Measurements from ENCODE around the gene ACSL6.

ACSL6 gene

GRCh38 chr5:132011622-132012343 is at the start of gene ACSL6:
TSS of gene ACSL6 (minus strand) at chr5:132011658. CDS start at chr5:132011553, 105 bp downstream.
- H3K36me3 ChIP-seq (ENCODE audit: insufficient read depth, low read length): no peaks in the 10 kb centered on the region
- no peaks in the 10 kb centered on the region for H3K9me3 ChIP-seq (ENCODE audit: control insufficient read depth, insufficient read depth, low read length)
- H3K9ac ChIP-seq (ENCODE audit: low read depth, low read length): peak within 1 kb of the TSS; percentile 61; the same call in 1 of the 2 replicates
- no peaks in the 10 kb centered on the region for H3K4me1 ChIP-seq (ENCODE audit: insufficient read depth, low read length)

GRCh38 chr5:132060501-132061161 is 49.2 kb upstream of the ACSL6 start, which contains the start of gene IL3:
TSS of gene IL3 (plus strand) at chr5:132060655. CDS start at chr5:132060707, 52 bp downstream.
- H3K9ac ChIP-seq (ENCODE audit: low read depth, low read length): no peak within 1 kb of the TSS
- H3K4me1 ChIP-seq (ENCODE audit: insufficient read depth, low read length): peaks cover 6% of the 10 kb centered on the region
- H3K36me3 ChIP-seq (ENCODE audit: insufficient read depth, low read length): no peaks in the 10 kb centered on the region
- no peaks in the 10 kb centered on the region for H3K9me3 ChIP-seq (ENCODE audit: control insufficient read depth, insufficient read depth, low read length)

GRCh38 chr5:132059696-132060500 is 48.4 kb upstream of the ACSL6 start:
- H3K36me3 ChIP-seq (ENCODE audit: insufficient read depth, low read length): no peaks in the 10 kb centered on the region
- peaks cover 2% of the 10 kb centered on the region for H3K4me1 ChIP-seq (ENCODE audit: insufficient read depth, low read length)
- H3K9me3 ChIP-seq (ENCODE audit: control insufficient read depth, insufficient read depth, low read length): no peaks in the 10 kb centered on the region
- H3K9ac ChIP-seq (ENCODE audit: low read depth, low read length): no peak overlapping the region

- H3K36me3 ChIP-seq (ENCODE audit: insufficient read depth, low read length): no peaks in the 10 kb centered on the region
- no peak overlapping the region for H3K9ac ChIP-seq (ENCODE audit: low read depth, low read length)
- no peaks in the 10 kb centered on the region; the same call in 1 of the 2 replicates for H3K4me1 ChIP-seq (ENCODE audit: insufficient read depth, low read length)
Observed at GRCh38 chr5:132059043-132059695, 47.7 kb upstream of the ACSL6 start.

GRCh38 chr5:132058646-132059042 is 47.2 kb upstream of the ACSL6 start:
- Histone ChIP-seq H3K36me3 (ENCODE audit: insufficient read depth, low read length) (no peaks in the 10 kb centered on the region), H3K4me1 (ENCODE audit: insufficient read depth, low read length) (no peaks in the 10 kb centered on the region; the same call in 1 of the 2 replicates)

More at GRCh38 chr5:132059043-132059695, 47.7 kb upstream of the ACSL6 start:
- no peaks in the 10 kb centered on the region for H3K9me3 ChIP-seq (ENCODE audit: control insufficient read depth, insufficient read depth, low read length)

GRCh38 chr5:132057498-132058255 is 46.2 kb upstream of the ACSL6 start:
- Histone ChIP-seq H3K9ac (ENCODE audit: low read depth, low read length) (no peak overlapping the region), H3K36me3 (ENCODE audit: insufficient read depth, low read length) (no peaks in the 10 kb centered on the region), H3K4me1 (ENCODE audit: insufficient read depth, low read length) (no peaks in the 10 kb centered on the region; the same call in 1 of the 2 replicates), H3K9me3 (ENCODE audit: control insufficient read depth, insufficient read depth, low read length) (no peaks in the 10 kb centered on the region)

More at GRCh38 chr5:132058646-132059042, 47.2 kb upstream of the ACSL6 start:
- H3K9me3 ChIP-seq (ENCODE audit: control insufficient read depth, insufficient read depth, low read length): no peaks in the 10 kb centered on the region
- no peak overlapping the region for H3K9ac ChIP-seq (ENCODE audit: low read depth, low read length)

GRCh38 chr5:132056610-132057497 is 45.4 kb upstream of the ACSL6 start:
- Histone ChIP-seq H3K4me1 (ENCODE audit: insufficient read depth, low read length) (no peaks in the 10 kb centered on the region; the same call in 1 of the 2 replicates), H3K36me3 (ENCODE audit: insufficient read depth, low read length) (no peaks in the 10 kb centered on the region), H3K9ac (ENCODE audit: low read depth, low read length) (no peak overlapping the region), H3K9me3 (ENCODE audit: control insufficient read depth, insufficient read depth, low read length) (no peaks in the 10 kb centered on the region)

GRCh38 chr5:132055808-132056609 is 44.6 kb upstream of the ACSL6 start:
- no peaks in the 10 kb centered on the region; the same call in 1 of the 2 replicates for H3K4me1 ChIP-seq (ENCODE audit: insufficient read depth, low read length)
- no peaks in the 10 kb centered on the region for H3K9me3 ChIP-seq (ENCODE audit: control insufficient read depth, insufficient read depth, low read length)
- no peaks in the 10 kb centered on the region for H3K36me3 ChIP-seq (ENCODE audit: insufficient read depth, low read length)
- H3K9ac ChIP-seq (ENCODE audit: low read depth, low read length): no peak overlapping the region

GRCh38 chr5:132055441-132055807 is 44.0 kb upstream of the ACSL6 start:
- Histone ChIP-seq H3K36me3 (ENCODE audit: insufficient read depth, low read length) (no peaks in the 10 kb centered on the region), H3K4me1 (ENCODE audit: insufficient read depth, low read length) (no peaks in the 10 kb centered on the region), H3K9me3 (ENCODE audit: control insufficient read depth, insufficient read depth, low read length) (no peaks in the 10 kb centered on the region), H3K9ac (ENCODE audit: low read depth, low read length) (no peak overlapping the region)

- H3K4me1 ChIP-seq (ENCODE audit: insufficient read depth, low read length): no peaks in the 10 kb centered on the region
Observed at GRCh38 chr5:132054697-132055440, 43.4 kb upstream of the ACSL6 start.

GRCh38 chr5:132054031-132054696 is 42.7 kb upstream of the ACSL6 start:
- no peaks in the 10 kb centered on the region for H3K36me3 ChIP-seq (ENCODE audit: insufficient read depth, low read length)

More at GRCh38 chr5:132054697-132055440, 43.4 kb upstream of the ACSL6 start:
- Histone ChIP-seq H3K9me3 (ENCODE audit: control insufficient read depth, insufficient read depth, low read length) (no peaks in the 10 kb centered on the region), H3K9ac (ENCODE audit: low read depth, low read length) (no peak overlapping the region), H3K36me3 (ENCODE audit: insufficient read depth, low read length) (no peaks in the 10 kb centered on the region)

More at GRCh38 chr5:132054031-132054696, 42.7 kb upstream of the ACSL6 start:
- H3K4me1 ChIP-seq (ENCODE audit: insufficient read depth, low read length): no peaks in the 10 kb centered on the region
- H3K9ac ChIP-seq (ENCODE audit: low read depth, low read length): no peak overlapping the region
- no peaks in the 10 kb centered on the region for H3K9me3 ChIP-seq (ENCODE audit: control insufficient read depth, insufficient read depth, low read length)
